ENCODE measurements around the gene ELANE.
"Not testable (repeated sequence)": the region's sequence is repeated elsewhere in the genome, so short reads cannot be mapped to it uniquely, and the experiment has no call there.

Gene ELANE

GRCh38 chr19:872266-872951, 20.3 kb downstream of the ELANE start:
- POLR2A ChIA-PET, result interaction anchor here (1.4 kb wide), 1 partner anchor 9 kb away, joined by 5 read pairs; no protein-coding TSS in a partner anchor

GRCh38 chr19:873084-873483, 21.0 kb downstream of the ELANE start:
- ChIA-PET CTCF (interaction anchor here (4.3 kb wide), 1 partner anchor 9 kb away, joined by 23 read pairs; no protein-coding TSS in a partner anchor), POLR2A (no interaction called here)
- TF ChIP-seq, protein P1, sequence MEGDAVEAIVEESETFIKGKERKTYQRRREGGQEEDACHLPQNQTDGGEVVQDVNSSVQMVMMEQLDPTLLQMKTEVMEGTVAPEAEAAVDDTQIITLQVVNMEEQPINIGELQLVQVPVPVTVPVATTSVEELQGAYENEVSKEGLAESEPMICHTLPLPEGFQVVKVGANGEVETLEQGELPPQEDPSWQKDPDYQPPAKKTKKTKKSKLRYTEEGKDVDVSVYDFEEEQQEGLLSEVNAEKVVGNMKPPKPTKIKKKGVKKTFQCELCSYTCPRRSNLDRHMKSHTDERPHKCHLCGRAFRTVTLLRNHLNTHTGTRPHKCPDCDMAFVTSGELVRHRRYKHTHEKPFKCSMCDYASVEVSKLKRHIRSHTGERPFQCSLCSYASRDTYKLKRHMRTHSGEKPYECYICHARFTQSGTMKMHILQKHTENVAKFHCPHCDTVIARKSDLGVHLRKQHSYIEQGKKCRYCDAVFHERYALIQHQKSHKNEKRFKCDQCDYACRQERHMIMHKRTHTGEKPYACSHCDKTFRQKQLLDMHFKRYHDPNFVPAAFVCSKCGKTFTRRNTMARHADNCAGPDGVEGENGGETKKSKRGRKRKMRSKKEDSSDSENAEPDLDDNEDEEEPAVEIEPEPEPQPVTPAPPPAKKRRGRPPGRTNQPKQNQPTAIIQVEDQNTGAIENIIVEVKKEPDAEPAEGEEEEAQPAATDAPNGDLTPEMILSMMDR (IDR thresholded peaks at IDR 0.05; ENCODE audit: control extremely low read depth, extremely low read depth, low read depth, missing control alignments), result no peak
- DNase-seq (ENCODE audit: extremely low spot score), result peak; percentile 67

More at GRCh38 chr19:872266-872951, 20.3 kb downstream of the ELANE start:
- CTCF ChIA-PET, result interaction anchor here (4.3 kb wide), 1 partner anchor 8 kb away, joined by 23 read pairs; no protein-coding TSS in a partner anchor
- DNase-seq (ENCODE audit: extremely low spot score), result peak; percentile 79
- TF ChIP-seq, protein P1 (IDR thresholded peaks at IDR 0.05; ENCODE audit: control extremely low read depth, extremely low read depth, low read depth, missing control alignments), result no peak

DNA sequence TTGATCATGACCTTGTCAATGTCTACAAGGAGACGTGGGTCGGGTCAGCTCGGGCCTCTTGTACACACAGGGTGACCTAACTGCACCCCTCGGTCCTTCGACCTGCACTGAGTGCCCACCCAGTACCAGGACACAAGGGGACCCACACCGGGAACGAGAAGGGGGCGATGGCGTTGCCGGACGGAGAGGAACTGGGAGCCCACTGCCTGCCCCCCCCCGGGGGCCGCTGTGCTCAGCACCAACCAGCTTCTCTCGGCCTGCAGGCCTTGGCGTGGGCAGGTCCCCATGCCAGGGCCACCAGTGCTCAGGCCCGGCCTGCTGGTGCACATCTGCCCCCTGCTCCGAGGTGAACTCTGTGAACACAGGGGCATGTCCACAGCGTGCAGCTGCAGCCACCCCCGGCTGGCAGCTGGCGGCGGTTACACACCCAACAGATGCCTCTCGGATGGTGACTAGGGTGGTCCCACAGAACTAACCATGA, 21.5 kb downstream of the ELANE start:
- ChIA-PET POLR2A (interaction anchor here (0.6 kb wide), 1 partner anchor 158 kb away, joined by 4 read pairs; no protein-coding TSS in a partner anchor), CTCF (interaction anchor here (4.3 kb wide), 1 partner anchor 9 kb away, joined by 23 read pairs; no protein-coding TSS in a partner anchor)

GRCh38 chr19:875265-875879, 23.3 kb downstream of the ELANE start:
- ChIA-PET CTCF (interaction anchor here (4.3 kb wide), 1 partner anchor 11 kb away, joined by 23 read pairs; no protein-coding TSS in a partner anchor), POLR2A (interaction anchor here (0.5 kb wide), 1 partner anchor 27 kb away, joined by 3 read pairs; no protein-coding TSS in a partner anchor)
- DNase-seq (ENCODE audit: extremely low spot score), result no peak
- TF ChIP-seq, protein P1 (IDR thresholded peaks at IDR 0.05; ENCODE audit: control extremely low read depth, extremely low read depth, low read depth, missing control alignments), result no peak

More for the DNA sequence above, 21.5 kb downstream of the ELANE start:
- TF ChIP-seq, protein P1 (IDR thresholded peaks at IDR 0.05; ENCODE audit: control extremely low read depth, extremely low read depth, low read depth, missing control alignments), result no peak
- no peak for DNase-seq (ENCODE audit: extremely low spot score)

DNA sequence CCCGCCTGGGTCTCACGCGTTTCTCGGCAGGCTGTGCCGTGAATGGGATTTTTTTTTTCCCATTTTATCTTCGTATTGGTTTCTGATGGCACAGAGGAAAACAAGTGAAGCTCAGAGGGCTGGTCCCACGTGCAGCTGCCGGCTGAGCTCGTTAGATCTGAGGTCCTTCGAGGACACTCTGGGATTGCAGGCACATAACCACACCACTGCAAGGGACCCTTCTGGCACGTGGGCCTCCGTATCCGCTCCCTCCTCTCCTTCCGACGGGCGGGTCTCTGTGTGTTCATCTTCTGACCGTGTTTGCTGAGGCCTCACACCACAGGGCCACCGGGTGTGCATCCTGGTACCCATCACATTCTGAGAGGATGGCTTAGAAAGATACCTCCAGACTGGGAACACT, 24.0 kb downstream of the ELANE start:
- CTCF ChIA-PET, result interaction anchor here (4.3 kb wide), 1 partner anchor 12 kb away, joined by 23 read pairs; no protein-coding TSS in a partner anchor
- POLR2A ChIA-PET, result interaction anchor here (0.5 kb wide), 1 partner anchor 26 kb away, joined by 3 read pairs; no protein-coding TSS in a partner anchor
- TF ChIP-seq, protein P1 (IDR thresholded peaks at IDR 0.05; ENCODE audit: control extremely low read depth, extremely low read depth, low read depth, missing control alignments), result no peak
- DNase-seq (ENCODE audit: extremely low spot score), result no peak

- no peak for DNase-seq (ENCODE audit: extremely low spot score)
- CTCF ChIA-PET, result interaction anchor here (1.2 to 2.4 kb wide), 2 partner anchors 12 to 14 kb away, joined by 3 to 12 read pairs; no protein-coding TSS in a partner anchor
- POLR2A ChIA-PET, result no interaction called here
- TF ChIP-seq, protein P1 (IDR thresholded peaks at IDR 0.05; ENCODE audit: control extremely low read depth, extremely low read depth, low read depth, missing control alignments), result no peak
Observed at GRCh38 chr19:876780-877314, 24.7 kb downstream of the ELANE start.

- ChIA-PET POLR2A (interaction anchor here (0.6 to 0.7 kb wide), 4 partner anchors 12 to 458 kb away, joined by 3 to 4 read pairs (median 3); no protein-coding TSS in a partner anchor), CTCF (interaction anchor here (0.8 to 2.4 kb wide), 6 partner anchors 9 to 36 kb away, joined by 3 to 12 read pairs (median 4); partner anchors contain the start of genes MED16 and RNU6-9)
- not testable (repeated sequence) for DNase-seq (ENCODE audit: extremely low spot score)
Observed at GRCh38 chr19:877992-878660, 26.0 kb downstream of the ELANE start.

DNA sequence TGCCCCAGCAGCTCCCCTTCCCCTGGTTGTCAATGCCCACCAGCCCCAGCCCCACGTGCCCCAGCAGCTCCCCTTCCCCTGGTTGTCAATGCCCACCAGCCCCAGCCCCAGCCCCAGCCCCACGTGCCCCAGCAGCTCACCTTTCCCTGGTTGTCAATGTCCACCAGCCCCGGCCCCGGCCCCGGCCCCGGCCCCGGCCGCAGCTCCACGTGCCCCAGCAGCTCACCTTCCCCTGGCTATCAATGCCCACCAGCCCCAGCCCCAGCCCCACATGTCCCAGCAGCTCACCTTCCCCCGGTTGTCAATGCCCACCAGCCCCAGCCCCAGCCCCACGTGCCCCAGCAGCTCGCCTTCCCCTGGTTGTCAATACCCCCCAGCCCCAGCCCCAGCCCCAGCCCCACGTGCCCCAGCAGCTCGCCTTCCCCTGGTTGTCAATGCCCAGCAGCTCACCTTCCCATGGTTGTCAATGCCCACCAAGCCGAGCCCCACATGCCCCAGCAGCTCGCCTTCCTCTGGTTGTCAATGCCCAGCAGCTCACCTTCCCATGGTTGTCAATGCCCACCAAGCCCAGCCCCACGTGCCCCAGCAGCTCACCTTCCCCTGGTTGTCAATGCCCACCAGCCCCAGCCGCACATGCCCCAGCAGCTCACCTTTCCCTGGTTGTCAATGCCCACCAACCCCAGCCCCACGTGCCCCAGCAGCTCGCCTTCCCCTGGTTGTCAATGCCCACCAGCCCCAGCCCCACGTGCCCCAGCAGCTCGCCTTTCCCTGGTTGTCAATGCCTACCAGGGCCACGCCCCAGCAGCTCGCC, 26.9 kb downstream of the ELANE start:
- ChIA-PET CTCF (interaction anchor here (0.8 to 2.4 kb wide), 8 partner anchors 10 to 90 kb away, joined by 3 to 12 read pairs (median 4); partner anchors contain the start of genes MED16 and RNU6-9), POLR2A (interaction anchor here (0.6 to 0.7 kb wide), 3 partner anchors 80 to 457 kb away, joined by 3 to 4 read pairs (median 3); no protein-coding TSS in a partner anchor)
- not testable (repeated sequence) for DNase-seq (ENCODE audit: extremely low spot score)

Measured in GM10248 (cell line).